Omental fat pad (tissue), 4 donors: ENCODE results near the gene KRTAP5-4. TPM values are rescaled to one million over a fixed set of nuclear protein-coding genes. Genes with fewer than 3 reads are reported as not detected.

ENCODE experiments used
- ATAC-seq: fragments of 150-250 bp; one replicate; pipeline ENCODE4 v1.9.1; 2016; ENCODE audit warnings: mild to moderate bottlenecking, moderate library complexity; ENCODE audit not compliant: low FRiP score
- DNase-seq: peaks from one replicate; pipeline ENCODE4 v3.0.0-alpha.2; 2019; ENCODE audit warnings: low spot score
- total RNA-seq, 4 donors: library from RNA; depleted of rRNA; stranded (reverse); fragments of >200 nt; gene quantifications; one replicate each; pipeline ENCODE4 v1.1.0, GENCODE V29; 2016
- TF ChIP-seq, protein P1 (sequence below), 3 donors: fragments of 450-650 bp; IDR thresholded peaks; one replicate each; pipeline ENCODE4 v1.5.1; 2016 to 2017; ENCODE audit warnings: antibody characterized with exemption in 3 of 3, mild to moderate bottlenecking in 3 of 3, moderate library complexity in 2 of 3

Gene KRTAP5-4
- total RNA-seq, 4 donors from 2014 or later: not detected

DNA sequence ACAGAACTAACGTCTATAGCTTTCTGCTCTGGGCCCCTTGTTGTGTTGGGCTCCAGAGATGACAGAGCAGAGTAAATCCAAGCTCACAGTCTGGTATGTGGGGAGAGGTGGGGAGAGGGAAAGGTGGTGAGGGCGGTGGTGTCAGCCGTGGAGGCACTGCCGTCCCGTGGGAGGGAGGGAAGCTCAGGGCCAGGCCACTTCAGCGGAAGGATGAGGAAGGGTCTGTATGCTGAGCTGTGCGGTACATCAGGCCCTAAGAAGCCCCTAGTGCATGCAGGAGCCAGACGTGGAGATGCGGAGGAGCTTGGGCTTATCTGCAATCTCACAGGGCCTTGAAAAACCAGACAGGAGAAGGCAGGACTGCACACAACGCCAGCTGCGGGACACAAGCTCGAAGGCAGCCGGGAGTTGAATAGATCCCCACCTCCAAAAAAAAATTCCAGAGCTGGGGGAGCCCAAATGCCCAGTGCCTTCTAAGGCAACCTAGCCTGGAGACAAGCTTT lies 9.2 kb upstream of the KRTAP5-4 start:
- ATAC-seq (no peak), DNase-seq (no peak)
- TF ChIP-seq, protein P1, sequence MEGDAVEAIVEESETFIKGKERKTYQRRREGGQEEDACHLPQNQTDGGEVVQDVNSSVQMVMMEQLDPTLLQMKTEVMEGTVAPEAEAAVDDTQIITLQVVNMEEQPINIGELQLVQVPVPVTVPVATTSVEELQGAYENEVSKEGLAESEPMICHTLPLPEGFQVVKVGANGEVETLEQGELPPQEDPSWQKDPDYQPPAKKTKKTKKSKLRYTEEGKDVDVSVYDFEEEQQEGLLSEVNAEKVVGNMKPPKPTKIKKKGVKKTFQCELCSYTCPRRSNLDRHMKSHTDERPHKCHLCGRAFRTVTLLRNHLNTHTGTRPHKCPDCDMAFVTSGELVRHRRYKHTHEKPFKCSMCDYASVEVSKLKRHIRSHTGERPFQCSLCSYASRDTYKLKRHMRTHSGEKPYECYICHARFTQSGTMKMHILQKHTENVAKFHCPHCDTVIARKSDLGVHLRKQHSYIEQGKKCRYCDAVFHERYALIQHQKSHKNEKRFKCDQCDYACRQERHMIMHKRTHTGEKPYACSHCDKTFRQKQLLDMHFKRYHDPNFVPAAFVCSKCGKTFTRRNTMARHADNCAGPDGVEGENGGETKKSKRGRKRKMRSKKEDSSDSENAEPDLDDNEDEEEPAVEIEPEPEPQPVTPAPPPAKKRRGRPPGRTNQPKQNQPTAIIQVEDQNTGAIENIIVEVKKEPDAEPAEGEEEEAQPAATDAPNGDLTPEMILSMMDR (IDR thresholded peaks at IDR 0.05): no peak

DNA sequence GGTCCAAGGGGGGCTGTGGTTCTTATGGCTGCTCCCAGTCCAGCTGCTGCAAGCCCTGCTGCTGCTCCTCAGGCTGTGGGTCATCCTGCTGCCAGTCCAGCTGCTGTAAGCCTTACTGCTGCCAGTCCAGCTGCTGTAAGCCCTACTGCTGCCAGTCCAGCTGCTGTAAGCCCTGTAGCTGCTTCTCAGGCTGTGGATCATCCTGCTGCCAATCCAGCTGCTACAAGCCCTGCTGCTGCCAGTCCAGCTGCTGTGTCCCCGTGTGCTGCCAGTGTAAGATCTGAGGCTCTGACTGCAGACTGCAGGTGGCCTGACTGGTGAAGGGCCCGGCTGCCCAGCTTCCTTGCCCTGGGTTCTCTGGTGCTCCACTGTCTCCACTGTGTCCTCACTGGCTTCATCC lies 8.3 kb upstream of the KRTAP5-4 start:
- DNase-seq: no peak
- no peak for ATAC-seq

DNA sequence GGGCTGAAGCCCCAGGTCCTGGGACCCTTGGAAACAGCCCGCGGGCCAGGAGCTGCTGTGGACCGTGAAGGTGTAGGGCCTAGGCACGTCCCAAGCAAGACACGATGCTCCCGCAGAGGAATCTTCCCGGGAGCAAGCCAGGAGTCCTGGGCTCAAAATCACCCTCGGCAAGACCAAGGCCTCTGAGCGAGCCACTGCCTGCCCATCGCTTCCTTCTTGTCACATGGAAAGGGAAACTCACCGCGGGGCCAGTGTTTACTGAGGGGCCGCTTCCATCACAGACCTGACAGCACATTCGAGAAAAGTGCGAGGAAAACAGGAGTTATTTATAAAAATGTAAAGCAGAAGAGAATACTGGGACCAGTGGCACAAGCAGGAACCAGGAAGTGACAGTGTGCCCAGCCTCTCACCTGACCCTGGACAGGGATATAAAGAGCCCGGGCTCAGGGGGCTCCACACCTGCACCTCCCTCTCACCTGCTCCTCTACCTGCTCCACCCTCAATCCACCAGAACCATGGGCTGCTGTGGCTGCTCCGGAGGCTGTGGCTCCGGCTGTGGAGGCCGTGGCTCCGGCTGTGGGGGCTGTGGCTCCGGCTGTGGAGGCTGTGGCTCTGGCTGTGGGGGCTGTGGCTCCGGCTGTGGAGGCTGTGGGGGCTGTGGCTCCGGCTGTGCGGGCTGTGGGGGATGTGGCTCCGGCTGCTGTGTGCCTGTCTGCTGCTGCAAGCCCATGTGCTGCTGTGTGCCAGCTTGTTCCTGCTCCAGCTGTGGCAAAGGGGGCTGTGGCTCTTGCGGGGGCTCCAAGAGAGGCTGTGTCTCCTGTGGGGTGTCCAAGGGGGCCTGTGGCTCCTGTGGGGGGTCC lies 7.6 kb upstream of the KRTAP5-4 start, which contains the start of gene KRTAP5-5:
TSS of gene KRTAP5-5 (plus strand) at position 450 of the 860 bp plus-strand sequence. CDS start at position 516, 66 bp downstream.
- no peak for DNase-seq
- TF ChIP-seq, protein P1 (IDR thresholded peaks at IDR 0.05): no peak
- no peak for ATAC-seq

More for the DNA sequence above, 8.3 kb upstream of the KRTAP5-4 start:
- TF ChIP-seq, protein P1 (IDR thresholded peaks at IDR 0.05): no peak

DNA sequence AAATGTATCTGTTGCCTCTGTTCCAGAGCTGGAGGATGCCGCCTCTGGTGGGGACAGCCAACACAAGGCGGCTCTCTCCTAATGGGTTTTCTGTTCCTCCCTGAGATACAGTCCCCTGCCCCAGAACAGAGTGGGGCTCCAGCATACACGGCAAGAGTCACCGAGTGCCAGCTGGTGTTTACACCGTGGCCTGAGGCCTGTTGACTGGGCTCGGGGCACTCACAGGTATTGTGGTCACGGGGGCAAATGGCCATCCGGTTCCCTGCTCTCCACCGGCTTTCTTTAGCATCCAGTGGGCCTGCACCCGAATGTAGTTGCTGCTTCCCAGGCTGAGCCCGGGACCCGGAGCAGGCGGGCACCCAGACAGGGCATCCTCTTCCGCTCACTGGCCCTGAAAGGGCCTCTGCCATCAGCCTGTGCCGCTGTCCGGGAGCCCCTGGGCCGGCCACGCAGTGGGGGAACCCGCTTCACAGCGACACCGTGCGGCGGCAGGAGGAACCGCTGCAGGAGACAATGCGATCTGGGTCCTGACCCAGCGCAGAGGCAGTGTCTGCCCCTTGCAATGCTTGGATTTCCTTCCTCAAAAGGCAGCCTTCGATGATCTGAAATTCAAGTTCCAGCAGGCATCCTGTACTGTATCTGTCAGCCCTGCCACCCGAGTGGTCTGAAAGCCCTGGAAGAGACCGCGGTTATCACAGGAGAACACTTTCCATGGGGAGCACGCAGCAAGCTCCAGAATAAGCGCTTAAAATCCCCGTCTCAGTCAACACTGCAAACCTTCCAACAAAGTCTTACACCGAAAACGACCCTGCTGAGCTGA lies 6.8 kb upstream of the KRTAP5-4 start:
- ATAC-seq (no peak), DNase-seq (no peak)
- TF ChIP-seq, protein P1 (IDR thresholded peaks at IDR 0.05): no peak

DNA sequence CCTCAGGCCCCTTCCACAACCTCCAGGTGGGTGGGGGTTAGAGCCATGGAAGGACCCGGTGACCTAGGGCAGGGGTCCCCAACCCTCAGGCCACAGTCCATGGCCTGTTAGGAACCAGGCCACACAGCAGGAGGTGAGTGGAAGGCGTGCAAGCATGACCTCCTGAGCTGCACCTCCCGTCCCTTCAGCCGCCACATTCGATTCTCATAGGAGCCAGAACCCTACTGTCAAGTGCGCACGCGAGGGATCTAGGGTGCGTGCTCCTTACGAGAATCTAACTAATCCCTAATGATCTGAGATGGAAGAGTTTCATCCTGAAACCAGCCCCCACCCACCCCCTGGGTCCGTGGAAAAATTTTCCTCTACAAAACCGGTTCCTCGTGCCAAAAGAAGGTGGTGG lies 3.6 kb upstream of the KRTAP5-4 start:
- DNase-seq: no peak
- no peak for ATAC-seq

DNA sequence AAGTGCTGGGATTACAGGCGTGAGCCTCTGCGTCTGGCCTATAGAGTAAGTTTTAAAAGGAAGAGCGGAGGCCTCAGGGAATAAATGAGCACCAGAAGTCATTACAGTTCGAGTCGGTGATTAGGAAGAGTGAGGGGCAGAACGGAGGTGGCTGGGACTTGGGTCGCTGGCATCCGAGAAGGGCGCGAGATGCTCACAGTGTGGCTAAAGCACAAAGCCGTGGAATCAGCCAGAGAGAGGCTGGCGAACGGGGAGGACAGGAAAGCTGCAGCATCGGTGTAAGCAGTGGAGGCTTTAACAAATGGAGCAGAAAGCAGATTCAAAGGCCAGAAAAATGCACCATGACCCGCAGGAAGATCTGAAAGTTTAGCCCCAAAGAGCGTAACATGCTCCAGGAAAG lies 2.7 kb upstream of the KRTAP5-4 start:
- ATAC-seq (no peak), DNase-seq (no peak)
- TF ChIP-seq, protein P1 (IDR thresholded peaks at IDR 0.05): no peak

More for the DNA sequence above, 3.6 kb upstream of the KRTAP5-4 start:
- TF ChIP-seq, protein P1 (IDR thresholded peaks at IDR 0.05): no peak
